Type B pancreatic cell (in vitro differentiated cells): ENCODE measurements around the gene FBXO17. TPM values are rescaled to one million over a fixed set of nuclear protein-coding genes. Genes with fewer than 3 reads are reported as not detected.

Experiments used
- DNase-seq: peaks from one replicate; pipeline ENCODE4 v3.0.0; 2021; ENCODE audit warnings: mixed read lengths; ENCODE audit not compliant: unreplicated experiment; ENCODE audit errors: extremely low spot score
- H3K27ac Mint-ChIP-seq: 2 replicates; pipeline ENCODE4 v1.8.0; 2021; ENCODE audit warnings: mild to moderate bottlenecking, mixed read lengths
- H3K27me3 Mint-ChIP-seq: 2 replicates; pipeline ENCODE4 v1.8.0; 2021; ENCODE audit warnings: mixed read lengths
- H3K36me3 Mint-ChIP-seq: 2 replicates; pipeline ENCODE4 v1.8.0; 2021; ENCODE audit warnings: mixed read lengths
- H3K4me1 Mint-ChIP-seq: one replicate; pipeline ENCODE4 v1.8.0; 2021; ENCODE audit warnings: mixed read lengths; ENCODE audit not compliant: unreplicated experiment
- H3K4me3 Mint-ChIP-seq: 2 replicates; pipeline ENCODE4 v1.8.0; 2021; ENCODE audit warnings: mild to moderate bottlenecking, mixed read lengths
- H3K9me3 Mint-ChIP-seq: 2 replicates; pipeline ENCODE4 v1.8.0; 2021; ENCODE audit warnings: mixed read lengths
- CTCF ChIP-seq: fragments of 200-600 bp; sonication (generic); conservative IDR thresholded peaks from 2 replicates; pipeline ENCODE4 v1.5.0; 2021; ENCODE audit warnings: antibody characterized with exemption, mild to moderate bottlenecking
- total RNA-seq: library from RNA; stranded (reverse); gene quantifications from 2 replicates; pipeline ENCODE4 v1.2.1, GENCODE V29; 2021; ENCODE audit warnings: low replicate concordance

FBXO17 gene
- total RNA-seq, 1 donor from 2014 or later: 26.0 TPM

- TF ChIP-seq CTCF: no peak
- no peaks in the 10 kb centered on the region for H3K27me3 Mint-ChIP-seq
- no peak for DNase-seq
- no peaks in the 10 kb centered on the region for H3K4me1 Mint-ChIP-seq
- H3K27ac Mint-ChIP-seq: no peak overlapping the region
- no peaks in the 10 kb centered on the region for H3K9me3 Mint-ChIP-seq
- no peak overlapping the region for H3K4me3 Mint-ChIP-seq
- H3K36me3 Mint-ChIP-seq: no peaks in the 10 kb centered on the region
These were observed 38.5 kb upstream of the FBXO17 start for GRCh38 chr19:39014037-39014436.

DNA sequence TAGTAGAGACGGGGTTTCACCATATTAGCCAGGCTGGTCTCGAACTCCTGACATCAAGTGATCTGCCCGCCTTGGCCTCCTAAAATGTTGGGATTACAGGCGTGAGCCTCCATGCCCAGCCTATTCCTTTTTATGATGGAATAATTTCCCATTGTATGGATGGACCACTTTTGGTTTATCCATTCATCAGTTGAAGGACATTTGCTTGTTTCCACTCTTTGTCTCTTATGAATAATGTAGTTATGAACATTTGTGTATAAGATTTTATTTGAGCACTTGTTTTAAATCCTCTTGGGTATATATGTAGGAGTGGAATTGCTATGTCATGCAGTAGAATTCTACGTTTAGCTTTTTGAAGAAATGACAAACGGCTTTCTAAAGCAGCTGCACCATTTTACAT lies 33.5 kb upstream of the FBXO17 start:
- no peak overlapping the region for H3K4me3 Mint-ChIP-seq
- no peaks in the 10 kb centered on the region for H3K4me1 Mint-ChIP-seq
- DNase-seq: no peak
- H3K27ac Mint-ChIP-seq: no peak overlapping the region
- TF ChIP-seq CTCF: no peak
- no peaks in the 10 kb centered on the region for H3K9me3 Mint-ChIP-seq
- no peaks in the 10 kb centered on the region for H3K36me3 Mint-ChIP-seq
- no peaks in the 10 kb centered on the region for H3K27me3 Mint-ChIP-seq

DNA sequence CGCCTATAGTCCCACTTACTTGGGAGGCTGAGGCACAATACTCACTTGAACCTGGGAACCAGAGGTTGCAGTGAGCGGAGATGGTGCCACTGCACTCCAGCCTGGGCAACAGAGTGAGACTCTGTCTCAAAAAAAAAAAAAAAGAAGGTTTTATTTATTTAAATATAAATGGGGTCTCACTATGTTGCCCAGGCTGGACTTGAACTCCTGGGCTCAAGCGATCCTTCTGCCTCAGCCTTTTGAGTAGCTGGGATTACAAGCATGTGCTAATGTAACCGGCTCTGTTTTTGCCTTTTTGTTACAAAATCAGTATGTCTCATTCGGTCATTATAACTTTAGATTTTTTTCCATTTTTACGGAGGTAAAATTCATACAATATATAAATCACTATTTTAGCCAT lies 32.6 kb upstream of the FBXO17 start:
- Mint-ChIP-seq H3K36me3 (no peaks in the 10 kb centered on the region), H3K9me3 (no peaks in the 10 kb centered on the region), H3K4me1 (no peaks in the 10 kb centered on the region), H3K4me3 (no peak overlapping the region), H3K27me3 (no peaks in the 10 kb centered on the region), H3K27ac (no peak overlapping the region)
- DNase-seq: no peak
- TF ChIP-seq CTCF: no peak

GRCh38 chr19:39007096-39007495 lies 31.6 kb upstream of the FBXO17 start:
- H3K36me3 Mint-ChIP-seq: no peaks in the 10 kb centered on the region
- no peaks in the 10 kb centered on the region for H3K4me1 Mint-ChIP-seq
- DNase-seq: no peak
- no peak overlapping the region for H3K27ac Mint-ChIP-seq
- no peak for TF ChIP-seq CTCF
- no peaks in the 10 kb centered on the region for H3K27me3 Mint-ChIP-seq
- H3K9me3 Mint-ChIP-seq: no peaks in the 10 kb centered on the region
- no peak overlapping the region for H3K4me3 Mint-ChIP-seq

DNA sequence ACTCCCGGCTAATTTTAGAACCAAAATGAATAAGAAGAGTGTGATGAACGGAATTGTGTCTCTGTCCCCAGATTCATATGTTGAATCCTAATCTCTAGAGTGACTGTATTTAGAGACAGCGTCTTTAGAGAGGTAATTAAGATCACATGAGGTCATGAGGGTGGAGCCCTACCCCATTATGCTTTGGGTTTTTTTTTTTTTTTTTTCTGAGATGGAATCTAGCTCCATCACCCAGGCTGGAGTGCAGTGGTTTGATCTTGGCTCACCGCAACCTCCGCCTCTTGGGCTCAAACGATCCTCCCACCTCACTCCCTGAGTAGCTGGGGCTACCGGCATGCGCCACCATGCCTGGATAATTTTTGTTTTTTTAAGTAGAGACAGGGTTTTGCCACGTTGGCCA lies 28.9 kb upstream of the FBXO17 start:
- H3K4me3 Mint-ChIP-seq: no peak overlapping the region
- no peak overlapping the region for H3K27ac Mint-ChIP-seq
- H3K27me3 Mint-ChIP-seq: no peaks in the 10 kb centered on the region
- TF ChIP-seq CTCF: no peak
- DNase-seq: no peak
- H3K36me3 Mint-ChIP-seq: no peaks in the 10 kb centered on the region
- H3K4me1 Mint-ChIP-seq: no peaks in the 10 kb centered on the region
- H3K9me3 Mint-ChIP-seq: no peaks in the 10 kb centered on the region

- H3K36me3 Mint-ChIP-seq: no peaks in the 10 kb centered on the region
- H3K27me3 Mint-ChIP-seq: no peaks in the 10 kb centered on the region
- no peak overlapping the region for H3K4me3 Mint-ChIP-seq
- TF ChIP-seq CTCF: no peak
- no peak for DNase-seq
- no peaks in the 10 kb centered on the region for H3K4me1 Mint-ChIP-seq
- no peak overlapping the region for H3K27ac Mint-ChIP-seq
- no peaks in the 10 kb centered on the region for H3K9me3 Mint-ChIP-seq
These were observed 28.3 kb upstream of the FBXO17 start for GRCh38 chr19:39003796-39004195.
